Lower leg skin (tissue), 3 donors: ENCODE measurements around the gene TNIK.

ENCODE experiments used
- CTCF ChIP-seq, 3 donors: fragments of 450-650 bp; IDR thresholded peaks; one replicate each; pipeline ENCODE4 v1.5.1; 2016; ENCODE audit warnings: antibody characterized with exemption in 3 of 3, mild to moderate bottlenecking in 3 of 3, moderate library complexity in 2 of 3
- POLR2A ChIP-seq, 2 donors: fragments of 450-650 bp; IDR thresholded peaks; one replicate each; pipeline ENCODE4 v1.6.1; 2016 to 2017; ENCODE audit warnings: antibody characterized with exemption in 2 of 2, mild to moderate bottlenecking in 1 of 2, moderate library complexity in 1 of 2

DNA sequence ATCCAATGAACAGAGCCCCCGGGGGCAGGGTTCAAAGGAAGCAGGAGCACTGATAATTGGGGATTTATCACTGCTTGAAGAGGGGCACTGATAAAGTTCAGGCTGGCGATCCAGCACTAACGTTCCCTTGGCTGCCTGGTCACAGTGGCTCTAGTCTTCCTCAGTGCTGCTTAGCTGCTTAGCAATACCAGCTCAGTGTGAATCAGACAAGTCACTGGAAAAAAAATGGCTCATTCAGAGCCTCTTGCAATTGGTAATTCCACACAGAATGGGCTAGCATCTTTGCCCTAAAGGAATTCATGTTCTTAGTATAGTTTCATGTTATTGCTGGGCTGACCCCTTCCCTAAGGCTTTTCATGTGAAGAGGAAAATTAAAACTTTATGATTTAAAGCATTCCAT, 338.0 kb downstream of the TNIK start:
- no peak for TF ChIP-seq CTCF (IDR thresholded peaks at IDR 0.05)
- TF ChIP-seq POLR2A (IDR thresholded peaks at IDR 0.05), result no peak
